Keratinocyte (primary cell): ENCODE measurements around the gene ATG10. TPM values are rescaled to one million over a fixed set of nuclear protein-coding genes. Genes with fewer than 3 reads are reported as not detected.
A peak's percentile ranks its signal among the peaks of the same experiment; 100 is the strongest.

ENCODE experiments used
- DNase-seq: peaks from one replicate; pipeline ENCODE4 v3.0.0-alpha.2; 2011; ENCODE audit warnings: low read depth, missing footprints, low spot score
- FAIRE-seq: peaks from 2 replicates; lab custom pipeline; 2011; peaks lifted over from hg19 to GRCh38; lab: Jason Lieb, UNC
- H2AFZ ChIP-seq: 2 replicates; pipeline ENCODE4 v1.6.0; 2012; ENCODE audit warnings: low read length, control low read depth, inconsistent platforms; ENCODE audit not compliant: control insufficient read depth
- H3K27ac ChIP-seq: 2 replicates; pipeline ENCODE4 v1.5.1; 2011; ENCODE audit warnings: low read length; ENCODE audit not compliant: control insufficient read depth, insufficient read depth
- H3K27me3 ChIP-seq: 3 replicates; pipeline ENCODE4 v1.6.0; 2011; ENCODE audit warnings: low read length; ENCODE audit not compliant: control insufficient read depth, insufficient read depth; ENCODE audit errors: extremely low read depth
- H3K36me3 ChIP-seq, 2 experiments: 2 replicates in 1 of 2; 3 replicates in 1 of 2; pipeline ENCODE4 v1.5.1; 2011; ENCODE audit warnings: low read length in 2 of 2, mild to moderate bottlenecking in 1 of 2; ENCODE audit not compliant: control insufficient read depth in 2 of 2, insufficient read depth in 2 of 2; ENCODE audit errors: extremely low read depth in 1 of 2
- H3K4me1 ChIP-seq: 3 replicates; pipeline ENCODE4 v1.5.1; 2011; ENCODE audit warnings: low read length; ENCODE audit not compliant: control insufficient read depth, insufficient read depth; ENCODE audit errors: extremely low read depth
- H3K4me2 ChIP-seq: 3 replicates; pipeline ENCODE4 v1.6.0; 2011; ENCODE audit warnings: low read depth, low read length; ENCODE audit not compliant: control insufficient read depth, insufficient read depth; ENCODE audit errors: extremely low read depth
- H3K4me3 ChIP-seq, 3 experiments: fragments of 200-600 bp in 1 of 3; sonication (generic) in 1 of 3; 2 replicates in 2 of 3; 3 replicates in 1 of 3; pipeline ENCODE4 v1.5.1; 2011 to 2016; ENCODE audit warnings: low read length in 3 of 3, mild to moderate bottlenecking in 3 of 3, control low read depth in 2 of 3, inconsistent platforms in 1 of 3, low read depth in 1 of 3, mixed read lengths in 1 of 3, mixed run types in 1 of 3, moderate library complexity in 1 of 3; ENCODE audit not compliant: control insufficient read depth in 2 of 3, insufficient read depth in 2 of 3; ENCODE audit errors: extremely low read depth in 1 of 3
- H3K79me2 ChIP-seq: 2 replicates; pipeline ENCODE4 v1.6.0; 2012; ENCODE audit warnings: low read length; ENCODE audit not compliant: control insufficient read depth, insufficient read depth
- H3K9ac ChIP-seq: 3 replicates; pipeline ENCODE4 v1.6.0; 2011; ENCODE audit warnings: low read length; ENCODE audit not compliant: control insufficient read depth, insufficient read depth; ENCODE audit errors: extremely low read depth
- H3K9me1 ChIP-seq: 3 replicates; pipeline ENCODE4 v1.6.0; 2011; ENCODE audit warnings: low read length; ENCODE audit not compliant: control insufficient read depth, insufficient read depth; ENCODE audit errors: extremely low read depth
- H3K9me3 ChIP-seq: 2 replicates; pipeline ENCODE4 v1.5.1; 2012; ENCODE audit warnings: low read depth, low read length; ENCODE audit not compliant: control insufficient read depth
- H4K20me1 ChIP-seq: 3 replicates; pipeline ENCODE4 v1.6.0; 2011; ENCODE audit warnings: low read length; ENCODE audit not compliant: control insufficient read depth, insufficient read depth; ENCODE audit errors: extremely low read depth
- EZH2 ChIP-seq: IDR thresholded peaks from one replicate; pipeline ENCODE4 v1.6.1; 2012; ENCODE audit warnings: inconsistent platforms, mild to moderate bottlenecking, low read length, moderate library complexity
- dilution Hi-C: fragments of 300-500 bp; cut with MboI; formaldehyde crosslinking; loops from one replicate; pipeline ENCODE4 v1.7.0; 2020; ENCODE audit warnings: low sequenced_read_pairs; ENCODE audit not compliant: extremely low pct_ligation_motif_present
- polyA plus RNA-seq, 5 experiments: library from polyadenylated mRNA; depleted of rRNA in 3 of 5; stranded (reverse) in 3 of 5; stranded (forward) in 1 of 5; unstranded in 1 of 5; fragments of >200 nt; gene quantifications; 1 replicate in 1 of 5; 2 replicates in 3 of 5; 3 replicates in 1 of 5; pipeline versions ENCODE4 v1.2.1 to v1.2.3, GENCODE V29; 2011 to 2012; ENCODE audit warnings: missing spikeins in 2 of 5, low read depth in 1 of 5, low replicate concordance in 1 of 5
- TF ChIP-seq, protein P1 (sequence below), 3 experiments: IDR thresholded peaks in 1 of 3; conservative IDR thresholded peaks in 1 of 3; optimal IDR thresholded peaks in 1 of 3; 2 replicates in 2 of 3; 3 replicates in 1 of 3; pipeline versions ENCODE3 to v1.5.1; 2011; ENCODE audit warnings: low read length in 3 of 3, mild to moderate bottlenecking in 3 of 3, moderate library complexity in 2 of 3, control low read depth in 1 of 3, inconsistent platforms in 1 of 3; ENCODE audit not compliant: insufficient read depth in 2 of 3; ENCODE audit errors: extremely low read depth in 1 of 3

Gene ATG10
- polyA plus RNA-seq, 1 donor (not counting 4 experiments of a cell fraction or from before 2014, with no cell fraction given): 5.4 TPM

- H3K27ac ChIP-seq: peak overlapping the region; percentile 93
- H3K4me1 ChIP-seq: peaks cover 10% of the 10 kb centered on the region
- peak overlapping the region; percentile 92 to 97 (median 93) for H3K4me3 ChIP-seq
- peak overlapping the region; percentile 86 for H3K4me2 ChIP-seq
- H3K79me2 ChIP-seq: peaks cover 30% of the 10 kb centered on the region
- peak overlapping the region; percentile 97 for H3K9ac ChIP-seq
- dilution Hi-C loops: no loop called here
- H3K27me3 ChIP-seq: no peaks in the 10 kb centered on the region
- peak overlapping the region; percentile 85 for H2AFZ ChIP-seq
- H4K20me1 ChIP-seq: no peaks in the 10 kb centered on the region
- DNase-seq (no peak), FAIRE-seq (no peak)
- no peaks in the 10 kb centered on the region for H3K9me1 ChIP-seq
- peaks cover 17 to 28% of the 10 kb centered on the region in 2 experiments for H3K36me3 ChIP-seq
- TF ChIP-seq EZH2: no peak
- TF ChIP-seq, protein P1, sequence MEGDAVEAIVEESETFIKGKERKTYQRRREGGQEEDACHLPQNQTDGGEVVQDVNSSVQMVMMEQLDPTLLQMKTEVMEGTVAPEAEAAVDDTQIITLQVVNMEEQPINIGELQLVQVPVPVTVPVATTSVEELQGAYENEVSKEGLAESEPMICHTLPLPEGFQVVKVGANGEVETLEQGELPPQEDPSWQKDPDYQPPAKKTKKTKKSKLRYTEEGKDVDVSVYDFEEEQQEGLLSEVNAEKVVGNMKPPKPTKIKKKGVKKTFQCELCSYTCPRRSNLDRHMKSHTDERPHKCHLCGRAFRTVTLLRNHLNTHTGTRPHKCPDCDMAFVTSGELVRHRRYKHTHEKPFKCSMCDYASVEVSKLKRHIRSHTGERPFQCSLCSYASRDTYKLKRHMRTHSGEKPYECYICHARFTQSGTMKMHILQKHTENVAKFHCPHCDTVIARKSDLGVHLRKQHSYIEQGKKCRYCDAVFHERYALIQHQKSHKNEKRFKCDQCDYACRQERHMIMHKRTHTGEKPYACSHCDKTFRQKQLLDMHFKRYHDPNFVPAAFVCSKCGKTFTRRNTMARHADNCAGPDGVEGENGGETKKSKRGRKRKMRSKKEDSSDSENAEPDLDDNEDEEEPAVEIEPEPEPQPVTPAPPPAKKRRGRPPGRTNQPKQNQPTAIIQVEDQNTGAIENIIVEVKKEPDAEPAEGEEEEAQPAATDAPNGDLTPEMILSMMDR (optimal IDR thresholded peaks at IDR 0.05 in 1 of 3, IDR thresholded peaks at IDR 0.05 in 1 of 3, conservative IDR thresholded peaks at IDR 0.05 in 1 of 3; ENCODE audit: extremely low read depth in 1 of 3, insufficient read depth in 2 of 3, low read length in 3 of 3): no peak
- H3K9me3 ChIP-seq: no peaks in the 10 kb centered on the region
Measured at GRCh38 chr5:82278711-82279370, 307.0 kb downstream of the ATG10 start.

DNA sequence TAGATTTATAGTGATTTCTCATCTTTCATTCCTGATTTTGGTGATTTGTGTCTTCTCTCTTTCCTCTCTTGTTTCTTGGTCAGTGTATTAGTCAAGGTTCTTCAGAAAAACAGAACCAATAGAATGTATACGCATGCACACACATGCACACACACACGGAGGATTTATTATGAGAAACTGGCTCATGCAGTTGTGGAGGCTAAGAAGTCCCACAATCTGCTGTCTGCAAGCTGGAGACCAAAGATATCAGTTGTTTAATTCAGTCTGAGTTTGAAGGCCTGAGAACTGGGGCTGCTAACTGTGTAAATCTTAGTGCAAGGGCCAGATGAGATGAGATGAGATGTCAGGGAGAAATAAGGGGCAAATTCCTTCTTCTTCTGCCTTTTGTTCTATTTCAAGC is 312.1 kb downstream of the ATG10 start:
- Histone ChIP-seq H3K36me3 (no peaks in the 10 kb centered on the region), H3K4me1 (peaks cover 5% of the 10 kb centered on the region), H3K4me3 (no peak overlapping the region), H3K27me3 (no peaks in the 10 kb centered on the region), H2AFZ (no peak overlapping the region), H3K79me2 (peaks cover 6% of the 10 kb centered on the region), H3K4me2 (no peak overlapping the region), H3K9me1 (no peaks in the 10 kb centered on the region), H3K9me3 (no peaks in the 10 kb centered on the region), H4K20me1 (no peaks in the 10 kb centered on the region), H3K27ac (no peak overlapping the region), H3K9ac (no peak overlapping the region)
- dilution Hi-C loops: no loop called here
- no peak for TF ChIP-seq EZH2
- TF ChIP-seq, protein P1 (optimal IDR thresholded peaks at IDR 0.05 in 1 of 3, IDR thresholded peaks at IDR 0.05 in 1 of 3, conservative IDR thresholded peaks at IDR 0.05 in 1 of 3; ENCODE audit: extremely low read depth in 1 of 3, insufficient read depth in 2 of 3, low read length in 3 of 3): no peak
- no peak for DNase-seq
- FAIRE-seq: no peak
